Endodermal cell (in vitro differentiated cells): ENCODE measurements around the gene FTO. TPM values are rescaled to one million over a fixed set of nuclear protein-coding genes. Genes with fewer than 3 reads are reported as not detected.

Experiments used
- DNase-seq: peaks from one replicate; pipeline ENCODE4 v3.0.0-alpha.2; 2017
- H3K27ac ChIP-seq: 2 replicates; pipeline ENCODE4 v1.5.1; 2013; ENCODE audit warnings: mild to moderate bottlenecking, low read depth, low read length, moderate library complexity
- H3K27me3 ChIP-seq: 2 replicates; pipeline ENCODE4 v1.6.1; 2013; ENCODE audit warnings: mild to moderate bottlenecking, low read length, moderate library complexity; ENCODE audit not compliant: insufficient read depth, control insufficient read depth, poor library complexity, severe bottlenecking
- H3K36me3 ChIP-seq: 2 replicates; pipeline ENCODE4 v1.7.0; 2013; ENCODE audit warnings: mild to moderate bottlenecking, low read length, moderate library complexity; ENCODE audit not compliant: control insufficient read depth, insufficient read depth
- H3K4me1 ChIP-seq: one replicate; pipeline ENCODE4 v1.7.0; 2013; ENCODE audit warnings: low read length; ENCODE audit not compliant: control insufficient read depth, insufficient read depth
- H3K4me3 ChIP-seq: 2 replicates; pipeline ENCODE4 v1.5.1; 2013; ENCODE audit warnings: mild to moderate bottlenecking, low read length, moderate library complexity
- H3K9ac ChIP-seq: 2 replicates; pipeline ENCODE4 v1.6.1; 2013; ENCODE audit warnings: mild to moderate bottlenecking, low read length, moderate library complexity; ENCODE audit not compliant: poor library complexity, severe bottlenecking; ENCODE audit errors: extremely low read depth
- H3K9me3 ChIP-seq: 2 replicates; pipeline ENCODE4 v1.6.1; 2013; ENCODE audit warnings: mild to moderate bottlenecking, low read length, moderate library complexity; ENCODE audit not compliant: control insufficient read depth
- H3K27ac Mint-ChIP-seq: 2 replicates; pipeline ENCODE4 v1.8.0; 2020; ENCODE audit warnings: mixed read lengths
- H3K27me3 Mint-ChIP-seq: 2 replicates; pipeline ENCODE4 v1.8.0; 2021; ENCODE audit warnings: mild to moderate bottlenecking, mixed read lengths; ENCODE audit not compliant: insufficient read depth
- H3K36me3 Mint-ChIP-seq: 2 replicates; pipeline ENCODE4 v1.8.0; 2020; ENCODE audit warnings: low read depth, mixed read lengths
- H3K4me1 Mint-ChIP-seq: 2 replicates; pipeline ENCODE4 v1.8.0; 2020; ENCODE audit warnings: mixed read lengths
- H3K4me3 Mint-ChIP-seq: 2 replicates; pipeline ENCODE4 v1.8.0; 2020; ENCODE audit warnings: mild to moderate bottlenecking, moderate library complexity, mixed read lengths
- H3K9me3 Mint-ChIP-seq: 2 replicates; pipeline ENCODE4 v1.8.0; 2020; ENCODE audit warnings: mild to moderate bottlenecking, mixed read lengths
- CTCF ChIP-seq: fragments of 200-600 bp; sonication (generic); conservative IDR thresholded peaks from 2 replicates; pipeline ENCODE4 v1.5.0; 2021; ENCODE audit warnings: antibody characterized with exemption, mild to moderate bottlenecking
- WGBS, 2 experiments: methylation state at CpG; one replicate each; pipeline versions ENCODE4 v1.1.5 to v1.1.7; 2013; ENCODE audit warnings: missing lambda C conversion rate in 2 of 2, mixed read lengths in 1 of 2; ENCODE audit not compliant: insufficient coverage in 1 of 2, insufficient read length in 1 of 2; 5-methylcytosine and 5-hydroxymethylcytosine counted together
- total RNA-seq, 2 donors: library from RNA; stranded (reverse); fragmentation: NEBNext Ultra II Directional in 1 of 2; extraction: Animal tissue kit (Norgen Biotek cat#: 25700) in 1 of 2; gene quantifications; 2 replicates in 1 of 2; 3 replicates in 1 of 2; pipeline ENCODE4 v1.2.1, GENCODE V29; 2021

FTO gene
- total RNA-seq, 2 donors from 2014 or later: 80.3 to 102 TPM

GRCh38 chr16:53732296-53732929 lies 28.5 kb downstream of the FTO start:
- no peak overlapping the region for H3K9ac ChIP-seq
- Mint-ChIP-seq H3K27me3 (no peaks in the 10 kb centered on the region), H3K27ac (no peak overlapping the region), H3K9me3 (no peaks in the 10 kb centered on the region), H3K36me3 (no peaks in the 10 kb centered on the region), H3K4me1 (peaks cover 9% of the 10 kb centered on the region), H3K4me3 (no peak overlapping the region)
- DNase-seq: no peak
- no peaks in the 10 kb centered on the region for H3K27me3 ChIP-seq
- WGBS, 2 experiments: 81 to 90% methylated on average over 3 to 4 of the region's 4 CpGs
- no peaks in the 10 kb centered on the region for H3K4me1 ChIP-seq
- no peaks in the 10 kb centered on the region for H3K9me3 ChIP-seq
- H3K27ac ChIP-seq: no peak overlapping the region
- TF ChIP-seq CTCF: no peak
- no peaks in the 10 kb centered on the region for H3K36me3 ChIP-seq
- no peak overlapping the region for H3K4me3 ChIP-seq

GRCh38 chr16:53734908-53735307 lies 31.0 kb downstream of the FTO start:
- TF ChIP-seq CTCF: no peak
- H3K9me3 ChIP-seq: no peaks in the 10 kb centered on the region
- Mint-ChIP-seq H3K27me3 (no peaks in the 10 kb centered on the region), H3K4me3 (no peak overlapping the region), H3K4me1 (peaks cover 9% of the 10 kb centered on the region), H3K36me3 (peaks cover 1% of the 10 kb centered on the region), H3K9me3 (no peaks in the 10 kb centered on the region), H3K27ac (no peak overlapping the region)
- no peak overlapping the region for H3K9ac ChIP-seq
- no peak for DNase-seq
- H3K4me3 ChIP-seq: no peak overlapping the region
- H3K36me3 ChIP-seq: no peaks in the 10 kb centered on the region
- WGBS, 2 experiments: 99 to 100% methylated on average over 1 to 2 of the region's 2 CpGs
- H3K27ac ChIP-seq: no peak overlapping the region
- no peaks in the 10 kb centered on the region for H3K4me1 ChIP-seq
- no peaks in the 10 kb centered on the region for H3K27me3 ChIP-seq

- no peak overlapping the region for H3K4me3 ChIP-seq
- H3K36me3 Mint-ChIP-seq: peaks cover 1% of the 10 kb centered on the region
- no peaks in the 10 kb centered on the region for H3K36me3 ChIP-seq
- no peak overlapping the region for H3K9ac ChIP-seq
- H3K4me1 Mint-ChIP-seq: peaks cover 9% of the 10 kb centered on the region
- H3K9me3 Mint-ChIP-seq: no peaks in the 10 kb centered on the region
- no peak for DNase-seq
- H3K27ac ChIP-seq: no peak overlapping the region
- no peaks in the 10 kb centered on the region for H3K9me3 ChIP-seq
- H3K27ac Mint-ChIP-seq: no peak overlapping the region
- WGBS, 2 experiments: 82 to 91% methylated on average over 3 of the region's 3 CpGs
- no peaks in the 10 kb centered on the region for H3K27me3 ChIP-seq
- TF ChIP-seq CTCF: no peak
- H3K27me3 Mint-ChIP-seq: no peaks in the 10 kb centered on the region
- no peak overlapping the region for H3K4me3 Mint-ChIP-seq
- no peaks in the 10 kb centered on the region for H3K4me1 ChIP-seq
These were observed 32.3 kb downstream of the FTO start for GRCh38 chr16:53736297-53736696.
